GM19043 (cell line): ENCODE measurements around the gene SEMA6A.
"Not testable (repeated sequence)": the region's sequence is repeated elsewhere in the genome, so short reads cannot be mapped to it uniquely, and the experiment has no call there.

Source experiments
- ATAC-seq: cut with Tn5 transposase; IDR thresholded peaks from one replicate; pipeline ENCODE4 v1.9.1; 2021; ENCODE audit warnings: low read depth; ENCODE audit not compliant: unreplicated experiment

SEMA6A gene

GRCh38 chr5:116553366-116553765 lies 21.3 kb downstream of the SEMA6A start:
- no peak for ATAC-seq

- ATAC-seq: no peak
These were observed 24.5 kb downstream of the SEMA6A start for GRCh38 chr5:116550082-116550481.

GRCh38 chr5:116546743-116547124 lies 27.9 kb downstream of the SEMA6A start:
- no peak for ATAC-seq

GRCh38 chr5:116546033-116546742 lies 28.4 kb downstream of the SEMA6A start:
- no peak for ATAC-seq

- not testable (repeated sequence) for ATAC-seq
These were observed 29.2 kb downstream of the SEMA6A start for GRCh38 chr5:116545465-116545864.

DNA sequence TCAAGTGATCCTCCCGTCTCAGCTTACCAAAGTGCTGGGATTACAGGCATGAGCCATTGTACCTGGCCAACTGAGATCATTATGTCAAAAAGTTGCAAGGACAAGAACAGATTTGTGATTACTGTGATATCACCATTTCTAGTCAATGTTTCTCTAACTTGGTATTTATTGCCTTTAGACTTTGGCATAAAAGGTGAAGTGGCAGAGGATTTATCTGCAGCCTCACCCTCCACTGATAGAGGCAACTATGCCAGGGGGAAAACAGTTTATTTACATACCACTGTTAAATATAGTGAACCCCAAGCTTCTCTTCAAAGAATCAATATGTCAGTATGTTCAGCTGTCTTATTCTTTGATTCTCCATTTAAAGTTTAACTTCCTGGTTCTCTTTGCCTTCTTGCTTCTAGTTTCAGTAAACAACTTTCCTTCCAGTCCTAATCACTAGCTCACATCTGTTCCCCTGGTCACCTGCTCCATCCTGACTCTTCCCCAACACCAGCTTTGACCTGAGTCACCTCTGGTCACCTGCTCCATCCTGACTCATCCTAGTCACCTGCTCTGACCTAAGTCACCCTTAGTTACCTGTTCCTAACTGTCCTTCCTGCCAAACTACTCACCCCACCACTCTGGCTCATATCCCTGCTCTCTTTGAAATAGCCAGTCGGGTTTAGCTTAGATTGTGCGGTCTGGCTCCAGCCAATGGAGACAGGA lies 29.9 kb downstream of the SEMA6A start:
- no peak for ATAC-seq

DNA sequence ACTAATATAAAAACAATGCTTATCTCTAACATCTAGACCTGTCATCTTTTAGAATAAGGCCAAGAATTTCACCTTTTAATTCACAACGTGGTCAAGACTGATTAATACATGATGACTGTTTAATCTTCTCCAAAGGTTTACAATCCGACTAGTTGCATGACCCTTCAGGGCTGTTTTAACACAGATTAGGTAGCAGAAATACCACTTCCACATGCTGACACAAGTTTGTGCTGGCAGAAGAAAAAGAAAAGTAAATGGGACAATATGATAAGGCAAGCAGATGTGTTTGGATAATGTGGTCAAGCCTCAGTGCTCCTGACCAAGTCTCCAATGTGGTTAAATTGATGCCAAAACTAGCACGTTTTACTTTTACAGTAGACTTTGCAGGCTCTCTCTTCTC lies 31.1 kb downstream of the SEMA6A start:
- no peak for ATAC-seq

- ATAC-seq: no peak
These were observed 32.0 kb downstream of the SEMA6A start for GRCh38 chr5:116542619-116543018.

DNA sequence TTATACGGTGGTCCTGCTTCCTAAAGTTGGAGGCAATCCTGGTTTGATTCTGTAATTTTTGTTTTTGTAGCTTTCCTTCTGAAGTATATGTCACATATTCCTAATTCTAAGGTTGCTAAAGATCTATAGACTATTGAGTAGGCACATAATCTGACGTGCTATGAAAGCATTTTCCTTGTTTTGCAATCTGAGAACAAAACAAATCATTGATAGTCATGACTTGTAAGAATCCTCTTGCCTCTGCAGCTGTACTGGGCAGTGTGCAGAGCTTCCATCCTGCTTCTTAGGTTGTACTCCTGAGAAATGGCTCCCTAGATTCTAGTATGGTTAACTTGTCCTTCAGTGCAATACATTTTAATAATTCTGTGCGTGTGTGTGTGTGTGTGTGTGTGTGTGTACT lies 35.4 kb downstream of the SEMA6A start:
- no peak for ATAC-seq

DNA sequence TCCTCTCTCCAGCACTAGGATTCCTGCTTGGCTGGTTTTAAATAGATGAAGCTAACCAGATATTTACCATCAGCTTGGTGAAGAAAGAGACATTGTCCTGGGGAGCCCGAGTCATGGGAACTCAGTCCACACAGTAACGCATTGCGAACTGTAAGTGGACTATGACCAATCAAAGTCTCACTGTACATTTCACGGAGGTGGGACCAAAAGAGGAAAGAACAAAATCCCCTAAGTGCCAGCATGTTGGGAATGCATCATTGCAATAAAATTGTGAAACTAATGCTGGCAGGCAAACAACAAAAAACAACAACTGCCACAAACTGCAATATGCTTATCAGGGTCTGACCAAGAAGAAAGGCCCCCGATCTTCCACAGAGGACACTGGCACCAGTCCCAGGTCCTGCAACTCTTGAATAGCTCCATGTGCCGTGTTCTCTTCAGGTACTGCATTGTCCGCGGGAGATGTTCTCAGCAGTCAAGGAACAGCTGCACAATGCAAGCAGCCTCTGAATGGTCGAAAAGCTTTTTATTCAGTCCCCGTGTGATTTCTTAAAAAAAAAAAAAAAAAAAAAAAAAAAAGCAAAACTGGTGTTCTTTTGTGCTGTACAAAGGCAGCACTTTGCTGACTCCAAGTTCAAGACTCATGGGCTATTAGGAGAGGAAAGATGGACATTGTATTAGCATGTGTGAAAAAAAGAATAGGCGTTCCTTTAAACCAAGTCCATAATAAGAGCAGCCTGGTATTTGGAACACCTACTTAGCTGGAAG lies 38.1 kb downstream of the SEMA6A start:
- ATAC-seq: no peak

DNA sequence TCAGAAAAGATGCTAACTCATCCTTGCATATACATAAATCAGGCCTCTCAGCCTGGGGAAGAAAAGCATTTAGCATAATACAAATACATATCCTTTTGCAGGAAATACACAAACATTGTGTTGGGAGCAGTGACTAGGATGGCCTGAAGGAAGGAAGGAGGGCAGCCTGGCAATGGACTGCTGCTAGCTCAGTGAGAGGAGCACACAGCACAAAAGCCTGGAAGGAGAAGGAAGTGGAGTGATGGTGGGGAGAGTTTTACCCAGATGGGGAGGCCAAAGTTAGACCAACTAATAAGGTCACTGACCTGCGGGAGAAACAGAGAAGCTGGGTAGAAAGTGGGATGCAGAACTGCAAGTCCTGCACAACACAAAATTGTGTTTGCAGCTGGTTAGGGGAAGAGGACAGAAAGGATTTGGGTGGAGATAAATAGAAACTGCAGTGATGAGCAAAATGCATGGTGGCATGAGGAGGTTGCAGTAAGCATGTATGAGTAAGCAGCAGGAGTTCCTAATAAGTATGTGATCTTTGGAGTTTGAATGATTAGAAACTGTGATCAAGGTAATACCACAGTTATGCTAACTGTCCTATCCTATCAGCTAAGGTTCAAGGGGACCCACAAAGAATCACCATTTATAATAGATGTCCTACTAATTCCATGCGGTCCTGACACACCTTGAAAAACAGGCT lies 39.5 kb downstream of the SEMA6A start:
- ATAC-seq: no peak

- ATAC-seq: peak; percentile 57
These were observed 41.7 kb downstream of the SEMA6A start for GRCh38 chr5:116532762-116533525.

DNA sequence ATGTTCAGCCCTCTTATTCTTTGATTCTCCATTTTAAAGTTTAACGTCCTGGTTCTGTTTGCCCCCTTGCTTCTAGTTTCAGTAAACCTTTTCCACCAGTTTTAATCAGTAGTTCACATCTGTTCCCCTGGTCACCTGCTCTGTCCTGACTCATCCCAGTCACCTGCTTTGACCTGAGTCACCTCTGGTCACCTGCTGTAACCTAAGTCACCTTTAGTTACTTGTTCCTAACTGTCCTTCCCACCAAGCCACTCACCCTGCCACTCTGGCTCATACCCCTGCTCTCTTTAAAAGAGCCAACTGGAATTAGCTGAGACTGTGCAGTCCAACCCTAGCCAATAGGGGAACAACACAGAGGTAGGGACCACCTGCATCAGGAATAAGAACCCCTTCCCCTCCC lies 43.0 kb downstream of the SEMA6A start:
- no peak for ATAC-seq

DNA sequence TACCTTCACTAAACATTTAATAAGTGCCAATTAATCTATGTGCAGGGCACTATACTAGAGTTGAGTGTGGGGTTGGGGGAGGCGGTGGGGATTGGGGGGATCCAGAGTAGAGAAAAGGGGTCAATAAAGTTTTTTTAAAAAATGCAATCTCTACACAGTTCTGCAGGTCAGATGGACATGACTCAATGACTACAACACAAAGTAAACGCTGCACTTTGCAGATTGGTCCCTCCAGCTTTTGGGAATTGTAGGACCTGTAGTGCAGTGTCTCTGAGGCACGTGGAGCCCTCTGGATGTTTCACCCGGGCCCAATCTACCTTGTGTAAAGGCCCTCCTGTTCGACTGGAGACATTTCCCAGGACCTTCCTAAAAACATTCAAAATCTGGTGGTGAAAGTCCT lies 43.5 kb downstream of the SEMA6A start:
- no peak for ATAC-seq

GRCh38 chr5:116530276-116530675 lies 44.3 kb downstream of the SEMA6A start:
- ATAC-seq: no peak

- no peak for ATAC-seq
These were observed 45.0 kb downstream of the SEMA6A start for GRCh38 chr5:116529615-116530014.

GRCh38 chr5:116528519-116529234 lies 45.9 kb downstream of the SEMA6A start:
- no peak for ATAC-seq

GRCh38 chr5:116527582-116527981 lies 47.0 kb downstream of the SEMA6A start:
- ATAC-seq: no peak

GRCh38 chr5:116525674-116526073 lies 48.9 kb downstream of the SEMA6A start:
- ATAC-seq: no peak

DNA sequence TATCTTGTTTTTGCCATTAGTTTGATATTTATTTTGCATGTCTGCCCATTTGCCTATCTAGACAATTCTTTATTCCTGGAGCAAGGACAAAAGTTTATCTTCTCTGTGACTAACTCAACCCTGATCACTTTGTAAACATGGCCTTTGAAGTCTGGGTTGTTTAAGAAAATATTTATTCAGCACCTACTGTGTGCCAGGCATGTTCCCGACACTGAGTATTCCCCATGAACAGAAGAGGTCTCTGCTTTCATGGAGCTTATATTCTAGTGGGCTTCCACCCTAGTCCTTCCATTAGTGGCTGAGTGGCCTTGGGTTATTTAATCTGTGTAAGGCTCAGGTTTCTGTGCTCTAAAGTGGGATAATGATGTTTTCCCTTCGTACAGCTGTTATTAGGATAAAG lies 49.7 kb downstream of the SEMA6A start:
- no peak for ATAC-seq
